Pons (tissue), 1 donor: ENCODE data around the gene IL24.
"Not testable (repeated sequence)": the region's sequence is repeated elsewhere in the genome, so short reads cannot be mapped to it uniquely, and the experiment has no call there.

ENCODE experiments used
- DNase-seq: peaks from one replicate; pipeline ENCODE4 v3.0.0-alpha.2; 2016; ENCODE audit warnings: low spot score

The IL24 gene

DNA sequence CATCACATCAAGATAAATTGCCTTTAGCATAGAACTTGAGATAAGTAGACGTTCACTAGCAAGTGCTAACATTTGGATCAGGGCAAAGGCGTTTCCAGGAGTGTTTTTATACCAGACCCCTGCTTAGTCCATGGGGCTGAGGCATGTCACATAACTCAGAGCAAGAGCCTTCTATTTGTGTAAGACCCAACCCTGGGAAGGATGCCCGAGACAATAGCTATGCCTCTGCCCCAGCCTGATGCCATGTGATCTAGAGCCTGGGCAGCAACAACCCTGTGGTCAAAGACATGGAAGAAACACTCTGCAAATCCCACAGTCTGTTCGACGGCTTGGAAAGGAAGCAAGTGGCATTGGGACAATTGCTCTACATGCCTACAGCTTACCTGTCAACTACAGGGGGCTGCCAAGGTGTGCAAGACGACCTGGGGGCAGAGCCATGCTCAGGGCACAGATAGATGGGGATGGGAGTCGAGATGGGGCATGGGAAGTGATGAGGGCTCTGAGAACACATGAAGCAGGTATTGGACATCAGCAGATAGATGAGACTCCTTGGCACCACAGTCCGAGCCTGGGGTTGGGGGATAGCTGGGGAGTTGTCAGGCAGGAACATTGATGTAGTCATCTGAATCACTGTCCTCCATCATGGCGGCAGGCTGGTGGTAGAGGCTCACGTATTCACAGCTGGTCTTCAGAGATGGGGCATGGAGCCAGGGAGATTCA, 7.3 kb downstream of the IL24 start:
- DNase-seq, result no peak

GRCh38 chr1:206905295-206906164, 8.3 kb downstream of the IL24 start:
- DNase-seq, result no peak

DNA sequence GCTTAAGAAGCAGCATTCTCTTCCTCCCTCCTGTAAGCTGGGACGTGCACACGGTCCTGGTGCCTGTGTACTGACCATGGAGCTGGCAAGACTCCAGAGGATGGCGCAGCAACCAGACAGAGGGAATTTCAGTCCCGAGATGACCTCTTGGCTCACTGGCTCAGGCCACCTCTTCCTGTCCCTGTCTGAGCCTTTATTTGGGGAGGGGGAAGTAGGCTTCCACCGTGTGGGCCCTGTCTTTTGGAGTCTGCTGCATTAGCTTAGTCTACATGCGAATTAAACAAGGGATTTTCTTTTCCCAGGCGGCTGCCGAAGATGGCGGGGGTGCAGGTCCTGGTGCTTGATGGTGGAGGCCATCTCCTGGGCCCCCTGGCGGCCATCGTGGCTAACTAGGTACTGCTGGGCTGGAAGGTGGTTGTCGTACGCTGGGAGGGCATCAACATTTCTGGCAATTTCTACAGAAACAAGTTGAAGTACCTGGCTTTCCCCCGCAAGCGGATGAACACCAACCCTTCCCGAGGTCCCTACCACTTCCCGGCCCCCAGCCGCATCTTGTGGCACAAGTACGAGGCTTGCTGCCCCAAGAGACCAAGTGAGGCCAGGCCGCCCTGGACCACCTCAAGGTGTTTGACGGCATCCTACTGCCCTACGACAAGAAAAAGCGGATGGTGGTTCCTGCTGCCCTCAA, 10.2 kb downstream of the IL24 start:
- DNase-seq, result no peak

- DNase-seq, result no peak
Measured at GRCh38 chr1:206908038-206908437, 10.8 kb downstream of the IL24 start.

DNA sequence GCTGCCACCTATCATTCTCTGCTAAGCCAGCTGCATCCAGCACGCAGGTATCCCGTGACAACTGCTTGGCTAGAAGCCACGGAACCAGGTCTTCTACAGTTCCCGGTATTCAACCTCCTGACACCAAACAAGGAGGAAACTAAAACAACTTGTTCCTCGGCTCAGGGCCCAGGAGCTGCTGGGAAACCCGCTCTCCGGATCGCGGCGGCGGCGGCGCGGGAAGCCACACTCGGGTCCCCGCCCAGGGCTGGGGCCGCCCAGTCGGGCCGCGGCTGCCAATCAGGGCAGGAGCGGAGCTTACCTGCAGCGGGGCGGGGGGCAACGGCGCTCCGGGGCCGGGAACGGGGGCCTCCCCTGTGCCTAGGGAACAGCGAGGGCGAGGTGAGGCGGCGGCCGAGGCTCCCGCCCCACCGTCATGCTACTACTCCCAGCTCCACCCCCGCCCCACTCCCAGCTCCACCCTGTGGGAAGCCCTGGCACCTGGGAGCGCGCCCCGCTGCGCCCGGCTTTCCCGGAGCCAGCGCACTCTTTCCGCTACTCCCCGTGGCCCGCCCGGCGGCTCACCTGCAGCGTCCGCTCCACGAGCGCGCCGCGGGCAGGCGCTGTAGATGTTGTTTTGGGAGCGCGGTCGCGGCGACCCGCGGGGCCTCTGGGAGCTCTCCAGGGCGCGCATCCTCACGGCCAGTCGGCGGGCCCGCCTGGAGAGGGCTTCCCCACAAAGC, 12.1 kb downstream of the IL24 start:
- no peak for DNase-seq

- no peak for DNase-seq
Measured at GRCh38 chr1:206909883-206910318, 12.7 kb downstream of the IL24 start.

DNA sequence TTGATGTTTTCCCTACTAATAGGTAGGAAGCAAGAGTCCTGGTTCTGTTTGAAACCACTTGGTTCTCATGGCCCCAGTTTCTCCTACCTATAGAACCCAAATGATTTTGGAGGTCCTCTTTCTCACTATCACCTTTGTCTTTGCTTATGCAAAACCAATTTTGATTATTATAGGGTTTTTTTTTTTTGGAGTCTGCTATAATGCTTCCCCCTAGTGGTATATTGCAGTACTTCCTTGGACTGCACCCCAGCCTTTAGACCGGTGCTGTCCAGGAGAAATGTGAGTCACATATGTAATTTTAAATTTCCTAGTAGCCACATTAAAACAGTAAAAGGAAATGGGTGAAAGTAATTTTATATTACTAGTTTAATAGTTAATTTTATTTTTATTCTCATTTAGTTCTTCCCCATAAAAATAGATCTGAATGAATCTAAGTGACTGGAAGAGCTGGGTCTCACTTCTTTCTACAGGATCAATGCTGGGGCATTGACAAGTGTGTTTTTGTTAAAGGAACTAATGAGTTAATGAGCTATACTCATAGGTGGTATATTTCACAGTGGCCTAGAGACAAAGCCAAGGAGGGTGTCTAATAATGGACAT, 13.9 kb downstream of the IL24 start:
- DNase-seq, result no peak

GRCh38 chr1:206912445-206913095, 15.3 kb downstream of the IL24 start:
- peak; percentile 87 for DNase-seq

- DNase-seq, result no peak
Measured at GRCh38 chr1:206913766-206914537, 16.7 kb downstream of the IL24 start.

DNA sequence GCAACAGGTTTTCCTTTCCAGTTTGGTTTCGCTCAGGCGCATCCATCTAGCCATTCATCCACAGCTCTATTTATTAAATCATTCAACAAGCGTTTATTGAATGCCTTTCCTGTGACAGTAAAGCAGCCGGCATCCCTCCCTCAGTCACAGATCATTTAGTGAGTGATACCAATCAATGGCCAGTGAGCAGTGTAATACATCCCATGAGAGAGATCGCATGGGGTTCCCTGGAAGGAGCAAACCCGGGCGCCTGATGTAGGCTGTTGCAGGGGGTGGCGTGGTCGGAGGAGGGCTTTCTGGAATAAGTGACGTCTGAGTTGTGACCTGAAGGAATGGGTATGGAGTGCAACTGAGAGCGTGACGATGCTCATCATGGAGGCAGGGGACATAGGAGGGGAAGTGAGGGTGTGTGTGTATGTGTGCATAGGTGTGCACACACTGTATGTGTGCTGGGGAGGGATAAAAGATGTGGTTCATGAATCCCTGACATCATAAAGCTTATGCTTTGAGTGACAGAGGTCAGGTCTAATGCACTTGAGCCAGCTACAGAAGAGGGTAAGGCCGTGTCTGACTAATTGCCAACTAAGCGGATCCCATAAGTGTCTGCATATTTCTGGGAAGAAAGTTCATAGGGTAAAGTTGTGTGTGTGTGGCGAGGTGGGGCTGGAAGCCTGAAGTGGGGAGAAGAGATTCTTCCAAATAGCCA, 17.9 kb downstream of the IL24 start:
- DNase-seq, result no peak

- no peak for DNase-seq
Measured at GRCh38 chr1:206916000-206916709, 18.9 kb downstream of the IL24 start.

DNA sequence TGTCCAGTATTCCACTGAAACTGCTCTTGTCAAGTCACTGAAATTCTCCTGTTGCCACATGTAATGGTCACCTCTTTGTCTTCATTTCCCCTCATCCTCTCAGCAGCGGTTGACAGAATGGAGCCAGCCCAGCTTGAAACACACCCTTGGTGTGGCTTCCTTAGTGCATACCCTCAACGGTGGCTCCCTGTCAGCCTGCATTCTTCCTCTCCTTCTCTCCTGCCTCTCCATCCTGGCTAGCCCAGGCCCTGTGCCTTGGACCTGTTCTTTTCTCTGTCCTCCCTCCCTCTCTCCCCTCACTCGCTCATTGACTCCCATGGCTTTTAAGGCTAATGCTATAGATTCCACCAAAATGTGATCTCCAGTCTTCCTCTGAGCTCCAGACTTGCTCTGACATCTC, 20.8 kb downstream of the IL24 start:
- no peak for DNase-seq

DNA sequence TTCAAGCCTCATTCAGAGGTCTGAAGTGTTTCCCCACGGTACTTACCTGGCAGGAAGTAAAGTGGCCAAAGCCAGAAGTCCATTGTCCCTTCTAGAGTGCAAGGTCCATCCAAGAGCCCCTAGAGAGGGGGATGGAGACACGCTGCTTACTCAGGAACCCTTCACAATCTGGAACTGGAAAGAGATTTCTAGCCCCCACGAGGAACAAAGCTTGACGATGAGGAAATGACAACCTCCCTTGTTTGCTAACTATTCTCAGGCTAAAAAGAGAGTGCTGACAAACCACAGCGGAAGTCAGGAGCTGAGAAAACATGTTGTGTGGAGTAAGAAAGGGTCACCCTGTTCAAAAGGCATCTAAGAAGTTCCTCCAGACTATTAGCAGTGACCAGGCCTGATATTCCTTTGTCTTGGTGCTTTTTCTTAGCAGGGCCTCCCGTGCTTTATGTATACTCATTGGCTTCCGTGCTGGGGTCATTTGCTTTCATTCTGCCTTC, 24.6 kb downstream of the IL24 start, which contains the start of gene FCMR:
Gene FCMR (minus strand): TSS at position 170 of the 494 bp plus-strand sequence. CDS start 87 bp downstream, at position 83.
- peak; percentile 86 for DNase-seq

GRCh38 chr1:206922524-206922923, 25.3 kb downstream of the IL24 start:
- no peak for DNase-seq

- DNase-seq, result no peak
Measured at GRCh38 chr1:206923009-206923960, 26.0 kb downstream of the IL24 start.

DNA sequence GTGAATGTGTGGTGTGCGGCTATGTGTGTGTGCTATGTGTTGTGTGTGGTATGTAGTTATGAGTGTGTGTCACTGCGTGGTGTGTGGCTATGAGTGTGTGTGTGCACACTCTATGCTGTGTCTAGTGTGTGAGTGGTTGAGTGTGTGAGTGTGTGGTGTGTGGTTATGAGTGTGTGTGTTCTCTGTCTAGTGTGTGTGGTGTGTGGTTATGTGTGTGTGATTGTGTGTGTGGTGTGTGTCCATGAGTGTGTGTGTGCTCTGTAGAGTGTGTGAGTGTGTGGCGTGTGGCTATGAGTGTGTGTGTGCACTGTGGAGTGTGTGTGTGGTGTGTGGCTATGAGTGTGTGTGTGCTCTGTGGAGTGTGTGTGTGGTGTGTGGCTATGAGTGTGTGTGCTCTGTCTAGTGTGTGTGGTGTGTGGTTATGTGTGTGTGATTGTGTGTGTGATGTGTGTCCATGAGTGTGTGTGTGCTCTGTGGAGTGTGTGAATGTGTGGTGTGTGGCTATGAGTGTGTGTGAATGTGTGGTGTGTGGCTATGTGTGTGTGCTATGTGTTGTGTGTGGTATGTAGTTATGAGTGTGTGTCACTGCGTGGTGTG, 26.8 kb downstream of the IL24 start:
- DNase-seq, result not testable (repeated sequence)

DNA sequence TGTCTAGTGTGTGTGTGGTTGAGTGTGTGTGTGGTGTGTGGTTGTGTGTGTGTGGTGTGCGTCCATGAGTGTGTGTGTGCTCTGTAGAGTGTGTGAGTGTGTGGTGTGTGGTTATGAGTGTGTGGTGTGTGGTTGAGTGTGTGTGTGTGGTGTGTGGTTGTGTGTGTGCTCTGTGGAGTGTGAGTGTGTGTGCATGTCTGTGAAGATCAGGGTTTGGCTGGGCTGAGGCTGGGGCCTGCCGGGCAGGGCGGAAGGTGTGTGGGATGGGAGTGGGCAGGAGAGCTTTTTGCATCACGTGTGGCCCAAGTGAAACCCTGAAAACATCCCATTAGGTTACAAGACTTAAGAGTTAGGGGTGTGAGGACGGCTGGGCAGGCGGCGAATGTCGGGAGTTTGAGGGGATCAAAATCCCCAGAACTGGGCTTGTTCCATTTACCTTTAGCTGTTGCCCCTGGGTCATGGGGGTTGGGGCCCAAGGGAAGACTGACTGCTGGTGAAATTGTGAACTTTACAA, 27.4 kb downstream of the IL24 start:
- no peak for DNase-seq
